ENCODE measurements around the gene DCAF8L1.
"Not testable (repeated sequence)": the region's sequence is repeated elsewhere in the genome, so short reads cannot be mapped to it uniquely, and the experiment has no call there.

Gene DCAF8L1

DNA sequence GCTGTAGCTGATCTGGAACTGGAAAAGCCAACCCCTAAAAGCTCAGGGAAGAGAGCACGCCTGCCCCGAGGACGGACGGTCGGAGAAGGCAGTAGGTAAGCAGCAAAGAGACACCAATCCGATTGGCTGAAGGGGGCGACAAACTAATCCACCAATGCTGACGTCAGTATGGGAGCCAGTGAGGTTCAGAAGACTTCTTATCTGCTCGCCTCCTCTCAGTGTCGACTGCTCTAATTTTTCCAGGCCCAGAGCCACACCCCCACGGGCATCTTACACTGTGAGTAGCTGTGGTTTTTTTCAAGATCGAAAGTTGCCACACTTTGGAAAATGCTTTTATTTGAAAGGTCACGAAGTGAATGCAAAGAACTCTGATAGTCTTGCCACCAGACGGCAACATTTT is at the start of gene DCAF8L1:
Gene DCAF8L1 (minus strand): TSS at position 101 of the 400 bp plus-strand sequence. CDS start 115 bp downstream, outside the sequence.
- H3K9me3 ChIP-seq (ENCODE audit: control insufficient read depth in 1 of 2, low read length in 2 of 2), result no peaks in the 10 kb centered on the region
- no peak within 1 kb of the TSS for H3K4me3 ChIP-seq (ENCODE audit: low read depth in 1 of 2, low read length in 2 of 2)
- no peak within 1 kb of the TSS for H3K27ac ChIP-seq (ENCODE audit: low read length)
- no peaks in the 10 kb centered on the region for H3K27me3 ChIP-seq (ENCODE audit: low read depth, low read length)
- H3K36me3 ChIP-seq (ENCODE audit: control insufficient read depth in 1 of 2, insufficient read depth in 2 of 2, low read length in 2 of 2), result no peaks in the 10 kb centered on the region
- H3K4me1 ChIP-seq (ENCODE audit: control insufficient read depth in 1 of 2, insufficient read depth in 2 of 2, low read length in 2 of 2), result no peaks in the 10 kb centered on the region

DNA sequence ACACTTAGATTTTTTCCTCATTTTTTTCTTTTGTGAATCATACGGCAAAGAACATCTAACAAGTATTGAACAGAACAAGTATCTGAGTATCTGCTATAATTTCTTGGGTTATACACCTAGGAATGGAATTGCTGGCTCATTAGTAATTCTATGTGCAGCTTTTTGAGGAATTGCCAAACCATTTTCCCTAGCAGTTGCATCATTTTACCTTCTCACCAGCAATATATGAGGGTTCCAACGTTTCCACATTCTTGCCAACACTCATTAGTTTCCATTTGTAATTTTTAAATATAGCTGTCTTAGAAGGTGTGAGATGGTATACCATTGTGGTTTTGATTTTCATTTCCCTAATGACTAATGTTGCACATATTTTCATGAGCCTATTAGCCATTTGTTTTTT is 41.1 kb upstream of the DCAF8L1 start:
- Histone ChIP-seq H3K27me3 (ENCODE audit: low read depth, low read length) (no peaks in the 10 kb centered on the region), H3K4me1 (ENCODE audit: control insufficient read depth in 1 of 2, insufficient read depth in 2 of 2, low read length in 2 of 2) (no peaks in the 10 kb centered on the region), H3K4me3 (ENCODE audit: low read depth in 1 of 2, low read length in 2 of 2) (no peak overlapping the region), H3K27ac (ENCODE audit: low read length) (no peak overlapping the region), H3K9me3 (ENCODE audit: control insufficient read depth in 1 of 2, low read length in 2 of 2) (no peaks in the 10 kb centered on the region), H3K36me3 (ENCODE audit: control insufficient read depth in 1 of 2, insufficient read depth in 2 of 2, low read length in 2 of 2) (no peaks in the 10 kb centered on the region)

DNA sequence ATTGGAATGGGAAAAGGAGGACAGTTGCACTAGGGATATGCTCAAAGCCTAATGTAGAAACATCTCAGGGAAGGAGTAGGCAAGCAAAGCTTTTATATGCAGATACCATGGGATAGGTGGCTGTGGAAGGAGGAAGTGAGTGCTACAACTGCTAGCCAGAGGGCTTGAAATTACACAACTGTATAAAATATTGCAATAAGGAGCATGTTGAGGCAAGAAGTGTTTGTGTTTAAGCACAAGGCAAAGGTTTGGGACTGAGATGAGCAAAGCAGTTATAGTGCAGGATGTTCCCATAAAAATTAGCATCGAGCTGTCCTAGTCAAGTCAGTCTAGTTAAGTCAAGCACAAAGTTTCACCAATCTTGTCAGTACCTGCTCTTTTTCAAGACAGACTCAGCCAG is 35.6 kb upstream of the DCAF8L1 start:
- no peak overlapping the region for H3K27ac ChIP-seq (ENCODE audit: low read length)
- H3K4me3 ChIP-seq (ENCODE audit: low read depth in 1 of 2, low read length in 2 of 2), result no peak overlapping the region
- no peaks in the 10 kb centered on the region for H3K9me3 ChIP-seq (ENCODE audit: control insufficient read depth in 1 of 2, low read length in 2 of 2)
- H3K4me1 ChIP-seq (ENCODE audit: control insufficient read depth in 1 of 2, insufficient read depth in 2 of 2, low read length in 2 of 2), result no peaks in the 10 kb centered on the region
- H3K27me3 ChIP-seq (ENCODE audit: low read depth, low read length), result no peaks in the 10 kb centered on the region
- H3K36me3 ChIP-seq (ENCODE audit: control insufficient read depth in 1 of 2, insufficient read depth in 2 of 2, low read length in 2 of 2), result no peaks in the 10 kb centered on the region

DNA sequence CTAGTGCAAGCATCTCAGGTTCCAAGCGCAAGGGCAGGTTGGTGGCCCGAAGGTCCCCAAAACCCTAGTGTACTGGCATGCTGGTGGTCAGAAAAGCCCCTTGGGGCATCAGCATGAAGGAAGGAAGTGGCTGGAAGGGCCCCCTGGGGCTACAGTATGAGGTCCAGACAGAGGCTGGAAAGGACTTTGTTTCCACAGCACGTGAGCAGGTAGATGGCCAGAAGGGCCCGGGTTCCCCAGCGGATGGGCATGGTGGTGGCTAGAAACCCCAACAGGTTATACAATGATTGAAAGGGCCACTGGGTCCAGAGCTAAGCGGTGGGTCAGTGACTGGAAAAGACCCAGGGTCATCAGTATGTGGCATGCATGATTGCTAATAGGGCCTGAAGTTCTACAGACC is 34.7 kb upstream of the DCAF8L1 start:
- H3K36me3 ChIP-seq (ENCODE audit: control insufficient read depth in 1 of 2, insufficient read depth in 2 of 2, low read length in 2 of 2), result no peaks in the 10 kb centered on the region
- no peaks in the 10 kb centered on the region for H3K4me1 ChIP-seq (ENCODE audit: control insufficient read depth in 1 of 2, insufficient read depth in 2 of 2, low read length in 2 of 2)
- H3K4me3 ChIP-seq (ENCODE audit: low read depth in 1 of 2, low read length in 2 of 2), result no peak overlapping the region
- H3K9me3 ChIP-seq (ENCODE audit: control insufficient read depth in 1 of 2, low read length in 2 of 2), result no peaks in the 10 kb centered on the region
- no peak overlapping the region for H3K27ac ChIP-seq (ENCODE audit: low read length)
- H3K27me3 ChIP-seq (ENCODE audit: low read depth, low read length), result no peaks in the 10 kb centered on the region

DNA sequence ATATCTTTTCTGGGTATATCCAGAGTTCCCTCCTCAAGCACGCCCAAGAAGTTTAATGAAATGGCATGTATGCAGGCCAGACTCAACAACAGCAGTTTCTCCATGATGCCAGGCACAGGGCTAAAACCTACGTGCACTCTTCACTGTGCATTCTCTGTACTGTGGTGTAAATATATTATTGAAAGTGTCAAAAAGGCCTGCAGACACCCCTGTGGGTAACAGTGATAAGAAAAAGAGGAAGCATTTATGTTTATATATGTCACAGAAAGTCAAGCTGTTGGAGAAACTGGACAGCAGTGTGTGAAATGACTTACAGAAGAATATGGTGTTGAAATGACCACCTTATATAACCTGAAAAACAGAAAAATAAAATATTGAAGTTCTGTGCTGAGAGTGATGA is 29.6 kb upstream of the DCAF8L1 start:
- H3K9me3 ChIP-seq (ENCODE audit: control insufficient read depth in 1 of 2, low read length in 2 of 2), result no peaks in the 10 kb centered on the region
- no peak overlapping the region for H3K4me3 ChIP-seq (ENCODE audit: low read depth in 1 of 2, low read length in 2 of 2)
- H3K27me3 ChIP-seq (ENCODE audit: low read depth, low read length), result no peaks in the 10 kb centered on the region
- H3K36me3 ChIP-seq (ENCODE audit: control insufficient read depth in 1 of 2, insufficient read depth in 2 of 2, low read length in 2 of 2), result no peaks in the 10 kb centered on the region
- H3K4me1 ChIP-seq (ENCODE audit: control insufficient read depth in 1 of 2, insufficient read depth in 2 of 2, low read length in 2 of 2), result no peaks in the 10 kb centered on the region
- H3K27ac ChIP-seq (ENCODE audit: low read length), result no peak overlapping the region

DNA sequence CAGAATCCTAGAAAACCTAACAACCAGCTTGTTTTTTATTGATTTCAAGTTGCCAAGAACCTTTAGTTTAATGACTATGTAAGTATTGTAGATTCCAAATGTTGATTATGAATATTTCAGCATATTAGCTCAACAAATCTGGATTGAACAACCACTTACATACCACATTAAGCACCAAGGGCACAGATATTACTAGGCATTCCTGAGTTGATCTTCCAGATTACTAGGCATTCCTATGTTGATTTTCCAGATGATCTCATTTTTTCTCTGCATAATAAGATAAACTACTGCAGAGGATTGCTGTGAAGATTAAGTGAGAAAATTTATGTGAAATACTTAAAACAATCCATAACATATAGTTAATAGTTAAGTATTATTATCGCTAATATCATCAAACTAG is 17.4 kb upstream of the DCAF8L1 start:
- Histone ChIP-seq H3K27me3 (ENCODE audit: low read depth, low read length) (no peaks in the 10 kb centered on the region), H3K4me3 (ENCODE audit: low read depth in 1 of 2, low read length in 2 of 2) (no peak overlapping the region), H3K27ac (ENCODE audit: low read length) (no peak overlapping the region), H3K9me3 (ENCODE audit: control insufficient read depth in 1 of 2, low read length in 2 of 2) (no peaks in the 10 kb centered on the region), H3K4me1 (ENCODE audit: control insufficient read depth in 1 of 2, insufficient read depth in 2 of 2, low read length in 2 of 2) (no peaks in the 10 kb centered on the region), H3K36me3 (ENCODE audit: control insufficient read depth in 1 of 2, insufficient read depth in 2 of 2, low read length in 2 of 2) (no peaks in the 10 kb centered on the region)

DNA sequence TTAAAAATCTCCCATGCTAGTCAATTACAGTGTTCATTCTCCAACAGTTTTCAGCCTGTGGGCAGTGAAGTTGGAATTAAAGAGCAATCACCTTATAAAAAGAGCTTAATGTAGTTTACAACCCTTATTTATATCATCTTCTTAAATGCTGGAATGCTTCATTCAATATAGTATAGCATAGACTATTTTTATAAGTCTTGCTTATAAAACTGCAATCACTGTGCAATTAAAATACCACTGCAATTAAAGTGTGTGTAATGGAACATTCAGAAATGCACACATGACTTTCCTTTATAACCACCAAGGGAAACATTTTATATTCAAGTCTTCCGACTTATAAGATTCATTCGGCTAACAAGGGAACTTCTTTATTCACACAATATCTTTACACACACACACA is 16.4 kb upstream of the DCAF8L1 start:
- H3K27ac ChIP-seq (ENCODE audit: low read length), result no peak overlapping the region
- H3K4me3 ChIP-seq (ENCODE audit: low read depth in 1 of 2, low read length in 2 of 2), result no peak overlapping the region
- H3K4me1 ChIP-seq (ENCODE audit: control insufficient read depth in 1 of 2, insufficient read depth in 2 of 2, low read length in 2 of 2), result no peaks in the 10 kb centered on the region
- H3K27me3 ChIP-seq (ENCODE audit: low read depth, low read length), result no peaks in the 10 kb centered on the region
- H3K36me3 ChIP-seq (ENCODE audit: control insufficient read depth in 1 of 2, insufficient read depth in 2 of 2, low read length in 2 of 2), result no peaks in the 10 kb centered on the region
- H3K9me3 ChIP-seq (ENCODE audit: control insufficient read depth in 1 of 2, low read length in 2 of 2), result no peaks in the 10 kb centered on the region

DNA sequence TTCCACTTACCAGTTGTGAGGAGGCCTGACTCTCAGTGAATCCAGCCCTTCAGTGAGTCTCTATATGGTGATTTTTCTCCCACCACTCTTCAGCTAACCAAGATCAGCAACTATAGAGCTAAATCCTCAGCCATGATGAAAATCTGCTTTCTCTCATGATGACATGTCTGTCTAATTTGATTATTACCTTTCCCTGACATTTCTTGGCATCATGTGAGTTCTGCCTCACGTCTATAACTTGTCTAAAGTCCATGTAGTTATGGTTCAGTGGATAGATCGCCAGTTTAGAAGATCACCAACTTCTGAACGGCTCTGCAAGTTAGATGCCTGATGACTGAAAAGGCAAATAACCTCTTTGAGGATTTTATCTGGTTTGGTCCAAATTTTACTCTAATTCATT is 14.9 kb upstream of the DCAF8L1 start:
- Histone ChIP-seq H3K36me3 (ENCODE audit: control insufficient read depth in 1 of 2, insufficient read depth in 2 of 2, low read length in 2 of 2) (no peaks in the 10 kb centered on the region), H3K9me3 (ENCODE audit: control insufficient read depth in 1 of 2, low read length in 2 of 2) (no peaks in the 10 kb centered on the region), H3K27ac (ENCODE audit: low read length) (no peak overlapping the region), H3K4me3 (ENCODE audit: low read depth in 1 of 2, low read length in 2 of 2) (no peak overlapping the region), H3K4me1 (ENCODE audit: control insufficient read depth in 1 of 2, insufficient read depth in 2 of 2, low read length in 2 of 2) (no peaks in the 10 kb centered on the region), H3K27me3 (ENCODE audit: low read depth, low read length) (no peaks in the 10 kb centered on the region)

DNA sequence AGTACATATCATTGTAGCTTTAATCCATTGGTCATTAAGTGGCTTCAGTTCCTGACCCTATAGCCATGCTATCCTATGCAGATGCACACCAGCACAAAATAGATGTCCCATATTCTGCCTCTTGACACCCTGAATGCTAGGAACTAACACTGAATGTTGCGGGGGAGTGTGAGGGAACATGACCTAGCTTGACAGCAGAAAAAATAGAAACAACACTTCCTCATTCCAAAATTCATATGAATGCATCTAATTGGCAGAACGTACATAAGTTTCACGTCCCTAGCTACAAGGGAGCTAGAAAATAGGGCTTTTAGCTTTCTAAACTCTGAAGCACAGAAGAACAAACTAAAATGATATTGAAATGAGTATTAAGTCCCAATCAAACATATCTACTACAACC is 14.4 kb upstream of the DCAF8L1 start:
- Histone ChIP-seq H3K4me3 (ENCODE audit: low read depth in 1 of 2, low read length in 2 of 2) (no peak overlapping the region), H3K36me3 (ENCODE audit: control insufficient read depth in 1 of 2, insufficient read depth in 2 of 2, low read length in 2 of 2) (no peaks in the 10 kb centered on the region), H3K4me1 (ENCODE audit: control insufficient read depth in 1 of 2, insufficient read depth in 2 of 2, low read length in 2 of 2) (no peaks in the 10 kb centered on the region), H3K9me3 (ENCODE audit: control insufficient read depth in 1 of 2, low read length in 2 of 2) (no peaks in the 10 kb centered on the region), H3K27me3 (ENCODE audit: low read depth, low read length) (no peaks in the 10 kb centered on the region), H3K27ac (ENCODE audit: low read length) (no peak overlapping the region)

DNA sequence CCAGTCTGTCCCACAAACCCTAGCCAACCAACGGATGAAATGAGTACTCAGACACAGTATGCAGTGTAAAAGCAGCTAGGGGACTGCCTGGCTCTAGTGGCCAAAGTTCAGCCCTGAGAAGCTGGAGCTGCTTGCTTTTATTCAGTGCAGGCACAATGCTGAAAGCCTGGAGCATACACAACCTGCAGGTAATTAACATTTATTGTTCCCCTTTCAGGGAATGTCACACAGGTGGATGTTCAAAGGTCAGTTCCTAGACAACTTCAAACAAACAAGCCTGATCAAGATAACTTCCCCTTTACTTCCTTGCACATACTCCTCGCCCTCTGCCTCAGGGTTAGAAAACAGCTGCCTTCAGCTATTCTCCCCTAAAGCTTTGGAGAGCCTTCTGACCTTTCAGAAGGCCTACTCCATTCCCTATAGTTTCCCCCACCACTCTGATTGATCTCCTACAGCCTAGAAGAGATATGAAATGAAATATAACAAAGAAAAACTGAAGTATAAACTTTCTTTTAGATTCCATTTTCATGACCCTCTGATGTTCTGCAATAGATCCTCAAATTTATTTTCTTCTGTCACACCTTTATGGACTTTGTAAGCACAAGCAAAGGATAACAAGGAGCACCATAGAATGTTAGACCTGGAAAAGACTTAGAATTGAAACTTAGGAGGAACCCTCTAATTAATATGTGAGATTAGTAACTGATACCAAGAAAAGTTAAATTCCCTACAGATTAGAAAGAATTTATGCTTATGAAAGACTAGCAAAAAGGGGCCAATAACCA is 6.8 kb upstream of the DCAF8L1 start:
- no peak overlapping the region for H3K4me3 ChIP-seq (ENCODE audit: low read depth in 1 of 2, low read length in 2 of 2)
- H3K4me1 ChIP-seq (ENCODE audit: control insufficient read depth in 1 of 2, insufficient read depth in 2 of 2, low read length in 2 of 2), result no peaks in the 10 kb centered on the region
- no peak overlapping the region for H3K27ac ChIP-seq (ENCODE audit: low read length)

DNA sequence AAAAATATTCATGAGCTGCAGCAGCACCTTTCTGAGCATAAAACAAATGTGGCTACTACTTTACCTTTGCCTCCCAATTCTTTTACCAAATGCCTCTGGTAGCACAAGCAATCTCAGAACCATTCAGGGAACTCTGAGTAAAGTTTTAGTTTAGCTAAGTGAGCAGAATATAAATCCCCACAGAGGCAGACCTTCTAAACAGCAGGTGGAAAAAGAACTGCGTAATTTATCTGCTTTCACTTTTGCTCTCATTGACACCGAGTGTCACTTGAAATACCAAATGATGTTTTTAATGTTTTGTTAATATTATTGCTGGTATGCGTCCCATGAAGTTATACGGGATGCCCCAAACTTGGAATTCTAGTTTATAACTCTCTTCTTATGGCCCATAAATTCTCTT is 4.3 kb downstream of the DCAF8L1 start:
- not testable (repeated sequence) for H3K36me3 ChIP-seq (ENCODE audit: control insufficient read depth in 1 of 2, insufficient read depth in 2 of 2, low read length in 2 of 2); H3K9me3 ChIP-seq (ENCODE audit: control insufficient read depth in 1 of 2, low read length in 2 of 2); H3K27me3 ChIP-seq (ENCODE audit: low read depth, low read length); H3K4me1 ChIP-seq (ENCODE audit: control insufficient read depth in 1 of 2, insufficient read depth in 2 of 2, low read length in 2 of 2); H3K27ac ChIP-seq (ENCODE audit: low read length); H3K4me3 ChIP-seq (ENCODE audit: low read depth in 1 of 2, low read length in 2 of 2)

More for the DNA sequence above, 6.8 kb upstream of the DCAF8L1 start:
- Histone ChIP-seq H3K27me3 (ENCODE audit: low read depth, low read length) (no peaks in the 10 kb centered on the region), H3K9me3 (ENCODE audit: control insufficient read depth in 1 of 2, low read length in 2 of 2) (no peaks in the 10 kb centered on the region), H3K36me3 (ENCODE audit: control insufficient read depth in 1 of 2, insufficient read depth in 2 of 2, low read length in 2 of 2) (no peaks in the 10 kb centered on the region)

DNA sequence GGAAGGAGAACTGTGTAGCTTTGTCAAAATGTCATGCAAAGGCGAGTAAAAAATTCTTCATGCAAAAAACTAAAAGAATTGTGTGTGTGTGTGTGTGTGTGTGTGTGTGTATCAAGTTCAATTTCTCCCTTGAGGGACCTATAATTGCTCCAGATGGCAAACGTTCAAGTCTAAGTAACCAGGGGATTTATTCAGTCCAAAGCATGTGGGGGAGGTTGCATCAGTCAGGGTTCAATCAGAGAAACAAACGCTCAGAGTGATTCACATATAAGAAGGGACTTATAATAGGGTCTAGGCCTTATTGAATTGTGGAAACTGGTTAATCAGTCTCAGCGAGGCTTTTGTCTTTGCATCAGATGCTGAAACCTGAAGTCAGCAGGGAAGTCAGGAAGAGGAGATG is 5.0 kb downstream of the DCAF8L1 start:
- no peaks in the 10 kb centered on the region for H3K4me1 ChIP-seq (ENCODE audit: control insufficient read depth in 1 of 2, insufficient read depth in 2 of 2, low read length in 2 of 2)
- H3K4me3 ChIP-seq (ENCODE audit: low read depth in 1 of 2, low read length in 2 of 2), result no peak overlapping the region
- no peaks in the 10 kb centered on the region for H3K9me3 ChIP-seq (ENCODE audit: control insufficient read depth in 1 of 2, low read length in 2 of 2)
- H3K27me3 ChIP-seq (ENCODE audit: low read depth, low read length), result no peaks in the 10 kb centered on the region
- no peaks in the 10 kb centered on the region for H3K36me3 ChIP-seq (ENCODE audit: control insufficient read depth in 1 of 2, insufficient read depth in 2 of 2, low read length in 2 of 2)
- H3K27ac ChIP-seq (ENCODE audit: low read length), result no peak overlapping the region
